Peyer's patch (tissue), 4 donors: ENCODE measurements around the gene CRADD.

Experiments
- POLR2A ChIP-seq, 2 donors: fragments of 450-650 bp; IDR thresholded peaks; one replicate each; pipeline ENCODE4 v1.5.1; 2017; ENCODE audit warnings: antibody characterized with exemption in 2 of 2, mild to moderate bottlenecking in 2 of 2, moderate library complexity in 2 of 2
- TF ChIP-seq, protein P1 (sequence below), 6 experiments: fragments of 450-650 bp in 4 of 6; fragments of 200-600 bp in 2 of 6; sonication (generic) in 1 of 6; IDR thresholded peaks; one replicate each; pipeline ENCODE4 v1.5.1; 2017 to 2019; ENCODE audit warnings: antibody characterized with exemption in 6 of 6, mild to moderate bottlenecking in 3 of 6, moderate library complexity in 1 of 6

DNA sequence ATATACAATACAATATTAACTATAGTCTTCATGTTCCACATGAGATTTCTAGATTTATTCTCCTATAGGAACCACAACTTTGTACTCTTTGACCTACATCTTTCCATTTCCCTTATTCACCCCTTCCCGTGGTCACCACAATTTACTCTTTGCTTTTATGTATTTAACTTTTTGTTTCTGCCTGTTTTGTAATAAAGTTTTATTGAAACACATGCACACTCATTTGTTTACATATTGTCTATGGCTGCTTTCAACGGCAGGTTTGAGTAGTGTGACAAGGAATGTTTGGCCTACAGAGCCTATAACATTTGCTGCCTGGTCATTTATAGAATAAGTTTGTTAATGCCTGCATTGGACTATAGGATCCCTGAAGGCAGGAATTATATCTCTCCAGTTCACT lies 231.1 kb downstream of the CRADD start:
- TF ChIP-seq, protein P1, sequence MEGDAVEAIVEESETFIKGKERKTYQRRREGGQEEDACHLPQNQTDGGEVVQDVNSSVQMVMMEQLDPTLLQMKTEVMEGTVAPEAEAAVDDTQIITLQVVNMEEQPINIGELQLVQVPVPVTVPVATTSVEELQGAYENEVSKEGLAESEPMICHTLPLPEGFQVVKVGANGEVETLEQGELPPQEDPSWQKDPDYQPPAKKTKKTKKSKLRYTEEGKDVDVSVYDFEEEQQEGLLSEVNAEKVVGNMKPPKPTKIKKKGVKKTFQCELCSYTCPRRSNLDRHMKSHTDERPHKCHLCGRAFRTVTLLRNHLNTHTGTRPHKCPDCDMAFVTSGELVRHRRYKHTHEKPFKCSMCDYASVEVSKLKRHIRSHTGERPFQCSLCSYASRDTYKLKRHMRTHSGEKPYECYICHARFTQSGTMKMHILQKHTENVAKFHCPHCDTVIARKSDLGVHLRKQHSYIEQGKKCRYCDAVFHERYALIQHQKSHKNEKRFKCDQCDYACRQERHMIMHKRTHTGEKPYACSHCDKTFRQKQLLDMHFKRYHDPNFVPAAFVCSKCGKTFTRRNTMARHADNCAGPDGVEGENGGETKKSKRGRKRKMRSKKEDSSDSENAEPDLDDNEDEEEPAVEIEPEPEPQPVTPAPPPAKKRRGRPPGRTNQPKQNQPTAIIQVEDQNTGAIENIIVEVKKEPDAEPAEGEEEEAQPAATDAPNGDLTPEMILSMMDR (IDR thresholded peaks at IDR 0.05), result no peak
- no peak for TF ChIP-seq POLR2A (IDR thresholded peaks at IDR 0.05)
